ENCODE measurements around the gene NLK. TPM values are rescaled to one million over a fixed set of nuclear protein-coding genes. Genes with fewer than 3 reads are reported as not detected.
A peak's percentile ranks its signal among the peaks of the same experiment; 100 is the strongest.

The NLK gene
- total RNA-seq, 4 donors from 2014 or later, result 6.2 to 40.5 (median 29.9) TPM

DNA sequence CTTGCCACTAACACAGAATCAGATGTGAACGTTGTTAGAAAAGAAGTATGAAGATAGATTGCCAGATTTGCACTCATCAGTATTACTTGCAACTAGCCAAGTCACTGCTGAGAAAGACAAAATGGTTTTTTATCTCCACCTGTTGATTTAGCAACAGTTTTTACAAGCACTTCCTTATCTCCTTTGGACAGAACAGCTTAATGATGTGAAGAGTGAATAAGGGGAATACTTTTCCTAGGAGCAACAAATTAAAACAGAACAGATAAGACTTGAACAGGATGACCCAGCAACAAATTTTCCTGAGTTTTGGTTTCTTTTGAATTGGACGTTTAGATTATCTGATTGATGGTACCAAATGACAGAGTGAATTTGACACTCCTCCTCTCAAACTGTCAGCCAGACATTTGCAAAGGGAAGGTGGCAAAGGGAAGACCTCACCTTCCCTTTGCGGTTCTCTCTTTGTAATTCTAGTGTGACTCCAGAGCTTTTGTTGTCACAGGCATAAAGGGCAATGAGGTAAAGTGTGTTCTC, 130.6 kb downstream of the NLK start:
- peaks cover 0 to 24% (median 6%) of the 10 kb centered on the region in 4 donors for H3K4me1 ChIP-seq
- 30 to 31% methylated on average over 3 of the region's 3 CpGs for WGBS, 2 donors (ENCODE audit: low coverage in 1 of 2)
- no peak overlapping the region for H3K4me3 ChIP-seq
- intact Hi-C loops (cut with DNase I; ENCODE audit: low total_unique reads), result no loop called here
- peaks cover 0 to 11% (median 0%) of the 10 kb centered on the region in 4 donors for H3K36me3 ChIP-seq
- no peak for TF ChIP-seq POLR2A (IDR thresholded peaks at IDR 0.05)
- TF ChIP-seq EP300 (IDR thresholded peaks at IDR 0.05; ENCODE audit: low read depth), result no peak
- no peak for TF ChIP-seq POLR2AphosphoS5 (IDR thresholded peaks at IDR 0.05)
- no peak for TF ChIP-seq CTCF (IDR thresholded peaks at IDR 0.05)
- peak overlapping the region in 1 of 4 donors; percentile 2 for H3K27ac ChIP-seq
- no peaks in the 10 kb centered on the region for H3K9me3 ChIP-seq
- DNase-seq, result no peak
- no peaks in the 10 kb centered on the region for H3K27me3 ChIP-seq
- in situ Hi-C loops (cut with MboI; ENCODE audit: low pct_ligation_motif_present in 1 of 4, low pct_unique_long_range_greater_than_20kb in 1 of 4, low sequenced_read_pairs in 3 of 4), result no loop called here

- Histone ChIP-seq H3K36me3 (peaks cover 0 to 5% (median 2%) of the 10 kb centered on the region in 4 donors), H3K27me3 (no peaks in the 10 kb centered on the region), H3K4me1 (peaks cover 0 to 24% (median 6%) of the 10 kb centered on the region in 4 donors), H3K9me3 (no peaks in the 10 kb centered on the region), H3K27ac (no peak overlapping the region), H3K4me3 (no peak overlapping the region)
- no peak for TF ChIP-seq EP300 (IDR thresholded peaks at IDR 0.05; ENCODE audit: low read depth)
- WGBS, 2 donors (ENCODE audit: low coverage in 1 of 2), result 38% methylated on average over 1 of the region's 1 CpG; no CpG with 5 or more reads in 1 of the 2 donors
- in situ Hi-C loops (cut with MboI; ENCODE audit: low pct_ligation_motif_present in 1 of 4, low pct_unique_long_range_greater_than_20kb in 1 of 4, low sequenced_read_pairs in 3 of 4) (no loop called here), intact Hi-C loops (cut with DNase I; ENCODE audit: low total_unique reads) (no loop called here)
- DNase-seq, result no peak
These were observed 131.3 kb downstream of the NLK start for GRCh38 chr17:28173801-28174200.

- no peak overlapping the region for H3K27ac ChIP-seq
- no peaks in the 10 kb centered on the region for H3K27me3 ChIP-seq
- H3K9me3 ChIP-seq, result no peaks in the 10 kb centered on the region
- in situ Hi-C loops (cut with MboI; ENCODE audit: low pct_ligation_motif_present in 1 of 4, low pct_unique_long_range_greater_than_20kb in 1 of 4, low sequenced_read_pairs in 3 of 4) (loop anchor here in 1 of 4 donors (25.0 kb wide), 1 partner anchor 137 kb away; the partner anchor contains the start of gene NLK), intact Hi-C loops (cut with DNase I; ENCODE audit: low total_unique reads) (no loop called here)
- no peak overlapping the region for H3K4me3 ChIP-seq
- WGBS, 2 donors (ENCODE audit: low coverage in 1 of 2), result 73 to 88% methylated on average over 5 of the region's 5 CpGs
- peaks cover 0 to 24% (median 6%) of the 10 kb centered on the region in 4 donors for H3K4me1 ChIP-seq
- H3K36me3 ChIP-seq, result peaks cover 0 to 3% (median 0%) of the 10 kb centered on the region in 4 donors
- no peak for DNase-seq
- TF ChIP-seq EP300 (IDR thresholded peaks at IDR 0.05; ENCODE audit: low read depth) (no peak), POLR2AphosphoS5 (IDR thresholded peaks at IDR 0.05) (no peak), POLR2A (IDR thresholded peaks at IDR 0.05) (no peak), CTCF (IDR thresholded peaks at IDR 0.05) (no peak)
These were observed 132.0 kb downstream of the NLK start for GRCh38 chr17:28174352-28175046.

DNA sequence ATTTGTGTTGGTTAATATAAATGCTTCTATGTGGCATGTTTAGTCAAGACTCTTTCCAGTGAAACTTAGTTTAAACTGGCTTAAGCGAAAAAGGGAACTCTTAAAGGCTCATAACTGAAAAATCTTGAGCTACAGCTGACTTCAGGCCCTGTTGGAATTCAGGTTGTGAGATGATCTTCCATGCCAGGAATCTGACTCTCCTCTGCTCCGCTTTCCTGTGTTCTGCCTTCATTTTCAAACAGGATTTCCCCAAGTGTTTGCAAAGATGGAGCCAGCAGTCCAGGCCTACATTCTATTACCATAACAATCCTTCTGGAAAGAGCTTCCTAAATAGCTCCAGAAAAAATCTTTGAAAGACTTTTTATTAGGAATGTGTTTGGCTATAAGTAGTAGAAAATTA, 134.9 kb downstream of the NLK start:
- Histone ChIP-seq H3K9me3 (no peaks in the 10 kb centered on the region), H3K4me1 (peaks cover 0 to 13% (median 6%) of the 10 kb centered on the region in 4 donors), H3K36me3 (peaks cover 0 to 3% (median 0%) of the 10 kb centered on the region in 4 donors), H3K27me3 (no peaks in the 10 kb centered on the region), H3K27ac (no peak overlapping the region), H3K4me3 (no peak overlapping the region)
- WGBS, 2 donors (ENCODE audit: low coverage in 1 of 2), result 93% methylated on average over 2 of the region's 2 CpGs
- in situ Hi-C loops (cut with MboI; ENCODE audit: low pct_ligation_motif_present in 1 of 4, low pct_unique_long_range_greater_than_20kb in 1 of 4, low sequenced_read_pairs in 3 of 4), result loop anchor here in 1 of 4 donors (25.0 kb wide), 1 partner anchor 140 kb away; the partner anchor contains the start of gene NLK
- intact Hi-C loops (cut with DNase I; ENCODE audit: low total_unique reads), result no loop called here
- no peak for DNase-seq
- TF ChIP-seq POLR2AphosphoS5 (IDR thresholded peaks at IDR 0.05), result no peak
- no peak for TF ChIP-seq EP300 (IDR thresholded peaks at IDR 0.05; ENCODE audit: low read depth)
- no peak for TF ChIP-seq POLR2A (IDR thresholded peaks at IDR 0.05)
- TF ChIP-seq CTCF (IDR thresholded peaks at IDR 0.05), result no peak

Measured in transverse colon (tissue), 4 donors.